Subcutaneous adipose tissue (tissue), 4 donors: ENCODE results near the gene GPR141. TPM values are rescaled to one million over a fixed set of nuclear protein-coding genes. Genes with fewer than 3 reads are reported as not detected.

Source experiments
- total RNA-seq, 4 donors: library from RNA; depleted of rRNA; stranded (reverse); fragments of >200 nt; gene quantifications; one replicate each; pipeline ENCODE4 v1.1.0, GENCODE V29; 2016
- TF ChIP-seq, protein P1 (sequence below): fragments of 450-650 bp; IDR thresholded peaks from one replicate; pipeline ENCODE4 v1.5.1; 2016; ENCODE audit warnings: low read depth, mild to moderate bottlenecking, control low read depth, antibody characterized with exemption, moderate library complexity

GPR141 gene
- total RNA-seq, 4 donors from 2014 or later, result 0.57 to 1.2 (median 1.1) TPM; not detected in 1

DNA sequence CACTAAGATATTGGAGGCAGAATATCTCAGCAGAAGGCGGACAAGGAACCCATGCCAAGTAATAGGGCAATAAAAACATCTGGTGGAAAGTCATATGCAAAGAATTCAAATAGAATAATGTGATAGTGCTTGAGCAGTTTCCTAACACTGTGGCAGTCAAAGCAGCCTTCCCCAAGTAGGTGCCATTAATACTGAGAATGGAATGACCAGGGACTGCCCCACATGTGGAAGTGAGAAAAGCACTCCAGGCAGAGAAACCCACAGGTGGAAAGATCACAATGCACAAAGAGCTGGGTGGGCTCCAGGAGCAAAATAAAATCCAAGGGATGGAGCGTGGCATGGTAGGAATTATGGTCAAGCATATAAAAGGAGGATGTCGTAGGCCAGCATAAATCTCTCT is 100.4 kb downstream of the GPR141 start:
- TF ChIP-seq, protein P1, sequence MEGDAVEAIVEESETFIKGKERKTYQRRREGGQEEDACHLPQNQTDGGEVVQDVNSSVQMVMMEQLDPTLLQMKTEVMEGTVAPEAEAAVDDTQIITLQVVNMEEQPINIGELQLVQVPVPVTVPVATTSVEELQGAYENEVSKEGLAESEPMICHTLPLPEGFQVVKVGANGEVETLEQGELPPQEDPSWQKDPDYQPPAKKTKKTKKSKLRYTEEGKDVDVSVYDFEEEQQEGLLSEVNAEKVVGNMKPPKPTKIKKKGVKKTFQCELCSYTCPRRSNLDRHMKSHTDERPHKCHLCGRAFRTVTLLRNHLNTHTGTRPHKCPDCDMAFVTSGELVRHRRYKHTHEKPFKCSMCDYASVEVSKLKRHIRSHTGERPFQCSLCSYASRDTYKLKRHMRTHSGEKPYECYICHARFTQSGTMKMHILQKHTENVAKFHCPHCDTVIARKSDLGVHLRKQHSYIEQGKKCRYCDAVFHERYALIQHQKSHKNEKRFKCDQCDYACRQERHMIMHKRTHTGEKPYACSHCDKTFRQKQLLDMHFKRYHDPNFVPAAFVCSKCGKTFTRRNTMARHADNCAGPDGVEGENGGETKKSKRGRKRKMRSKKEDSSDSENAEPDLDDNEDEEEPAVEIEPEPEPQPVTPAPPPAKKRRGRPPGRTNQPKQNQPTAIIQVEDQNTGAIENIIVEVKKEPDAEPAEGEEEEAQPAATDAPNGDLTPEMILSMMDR, result no peak

DNA sequence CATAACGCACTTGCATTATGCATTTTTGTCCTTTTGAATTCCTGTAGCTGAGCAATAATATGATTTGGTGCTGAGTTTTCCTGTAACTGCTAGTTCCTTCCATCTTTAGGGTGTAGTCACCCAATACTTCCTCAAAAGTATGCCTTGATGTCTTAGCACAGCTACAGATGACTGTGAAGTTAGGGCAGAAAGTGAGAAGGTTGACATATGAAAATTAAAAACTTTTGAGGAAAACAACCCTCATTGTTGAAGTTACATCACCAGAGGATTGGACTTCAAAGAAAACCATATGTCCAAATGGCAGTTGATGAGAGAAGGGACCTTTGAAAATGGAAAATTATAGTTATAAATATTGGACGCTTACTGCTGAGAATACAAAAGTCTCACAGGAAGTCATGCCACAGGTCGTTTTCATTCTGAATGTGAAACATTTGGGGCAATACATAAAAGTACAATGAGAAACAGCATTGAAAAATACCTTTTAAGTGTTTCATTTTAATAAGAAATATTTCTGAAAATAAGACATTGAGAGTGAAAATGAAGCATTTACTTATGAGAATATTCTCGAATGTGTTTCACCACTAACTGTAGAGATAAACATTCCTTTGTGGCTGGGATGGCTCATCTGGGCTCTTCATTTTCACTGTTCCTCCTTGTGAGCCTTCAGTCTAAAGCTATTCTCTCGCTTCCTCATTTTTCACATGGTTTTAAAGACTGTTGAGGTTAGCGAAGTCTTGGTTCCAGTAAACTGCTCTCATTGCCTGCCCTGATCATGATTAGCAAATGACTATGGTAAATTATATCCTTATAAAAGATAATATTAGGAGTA is 103.4 kb downstream of the GPR141 start:
- TF ChIP-seq, protein P1, result no peak

Other genes with a start within 250 kb of the GPR141 start
- gene ELMO1, start 234.9 kb upstream of the GPR141 start, total RNA-seq, result 100 to 1,000 TPM in 3 of 4 donors, 10 to 100 TPM in 1; 97.1 to 129 (median 126) TPM
- gene NME8, start 164.8 kb downstream of the GPR141 start, total RNA-seq, result not detected
- gene SFRP4, start 233.1 kb downstream of the GPR141 start, total RNA-seq, result 10 to 100 TPM in 1 of 4 donors, 1 to 10 TPM in 3; 2.4 to 12.9 (median 5.6) TPM
- 10 to 100 TPM; 14.5 to 53.5 (median 34.9) TPM for gene EPDR1, start 236.9 kb downstream of the GPR141 start, total RNA-seq